Aorta (tissue), 5 donors: Measurements from ENCODE around the gene RASGEF1C. TPM values are rescaled to one million over a fixed set of nuclear protein-coding genes. Genes with fewer than 3 reads are reported as not detected.

Source experiments
- ATAC-seq: fragments of 200-7000 bp; cut with Tn5 transposase; one replicate; pipeline ENCODE4 v1.9.1; 2022; ENCODE audit warnings: moderate library complexity; ENCODE audit not compliant: low FRiP score
- DNase-seq, 2 donors: peaks; one replicate each; pipeline ENCODE4 v3.0.0-alpha.2; 2020
- H3K27ac ChIP-seq, 2 donors: one replicate each; pipeline ENCODE4 v1.5.1; 2013; ENCODE audit warnings: low read length in 2 of 2, mild to moderate bottlenecking in 2 of 2, moderate library complexity in 2 of 2, control low read depth in 1 of 2, inconsistent platforms in 1 of 2, low read depth in 1 of 2
- H3K27me3 ChIP-seq, 2 donors: one replicate each; pipeline ENCODE4 v1.6.1; 2013; ENCODE audit warnings: control low read depth in 1 of 2, low read length in 1 of 2, mild to moderate bottlenecking in 1 of 2, moderate library complexity in 1 of 2; ENCODE audit not compliant: insufficient read depth in 2 of 2, control insufficient read depth in 1 of 2
- H3K36me3 ChIP-seq, 2 donors: one replicate each; pipeline ENCODE4 v1.6.1; 2013; ENCODE audit warnings: control low read depth in 1 of 2, low read length in 1 of 2, mild to moderate bottlenecking in 1 of 2; ENCODE audit not compliant: insufficient read depth in 2 of 2, control insufficient read depth in 1 of 2
- H3K4me1 ChIP-seq, 2 donors: one replicate each; pipeline ENCODE4 v1.6.1; 2013; ENCODE audit warnings: low read length in 2 of 2, control low read depth in 1 of 2, mild to moderate bottlenecking in 1 of 2, moderate library complexity in 1 of 2; ENCODE audit not compliant: insufficient read depth in 2 of 2, control insufficient read depth in 1 of 2
- H3K4me3 ChIP-seq, 2 donors: one replicate each; pipeline ENCODE4 v1.5.1; 2013; ENCODE audit warnings: low read length in 2 of 2, control low read depth in 1 of 2, mild to moderate bottlenecking in 1 of 2
- H3K9me3 ChIP-seq: one replicate; pipeline ENCODE4 v1.6.1; 2013; ENCODE audit warnings: mild to moderate bottlenecking, low read length; ENCODE audit not compliant: control insufficient read depth
- WGBS, 2 donors: extraction: QIAGEN DNeasy Blood & Tissue Kit; methylation state at CpG; one replicate each; pipeline ENCODE4 v1.1.7; 2013; 5-methylcytosine and 5-hydroxymethylcytosine counted together
- intact Hi-C, 2 donors: fragments of 100-400 bp; cut with DNase I; formaldehyde crosslinking; loops; one replicate each; pipeline versions ENCODE4 v1.14.2 to v1.15.0; 2022
- polyA plus RNA-seq, 2 donors: library from polyadenylated mRNA; stranded (reverse); fragments of 200-250 nt; gene quantifications; one replicate each; pipeline ENCODE4 v1.2.3, GENCODE V29; 2013
- total RNA-seq, 2 donors: library from RNA; stranded (reverse); fragmentation: NEBNext Ultra II Directional; extraction: Animal tissue kit (Norgen Biotek cat#: 25700); gene quantifications; one replicate each; pipeline ENCODE4 v1.2.1, GENCODE V29; 2021
- donor health status: healthy with polysubstance abuse.
- donor health status: Bipolar disorder and iron deficiency.
- donor health status: DM: no; HTN: no; CAD: no.
- donor health status: DM: no; HTN: no; CAD: no.
- donor health status: DM: yes; HTN: yes; CAD: no.

RASGEF1C gene
- total and polyA plus RNA-seq, 4 donors, result 0.66 to 1.2 TPM; not detected in 2

GRCh38 chr5:180170810-180171567 is 38.0 kb downstream of the RASGEF1C start:
- intact Hi-C loops, result no loop called here
- no peaks in the 10 kb centered on the region for H3K4me1 ChIP-seq
- no peaks in the 10 kb centered on the region for H3K9me3 ChIP-seq
- WGBS, 2 donors, result 92% methylated on average over 19 of the region's 19 CpGs
- H3K36me3 ChIP-seq, result no peaks in the 10 kb centered on the region
- no peak for DNase-seq
- ATAC-seq, result no peak
- H3K27ac ChIP-seq, result no peak overlapping the region
- H3K4me3 ChIP-seq, result no peak overlapping the region
- no peaks in the 10 kb centered on the region for H3K27me3 ChIP-seq

GRCh38 chr5:180170106-180170809 is 38.8 kb downstream of the RASGEF1C start:
- Histone ChIP-seq H3K9me3 (no peaks in the 10 kb centered on the region), H3K27me3 (no peaks in the 10 kb centered on the region), H3K27ac (no peak overlapping the region), H3K4me1 (no peaks in the 10 kb centered on the region), H3K36me3 (no peaks in the 10 kb centered on the region), H3K4me3 (no peak overlapping the region)
- ATAC-seq (peak; percentile 19), DNase-seq (no peak)
- intact Hi-C loops, result no loop called here
- 56% methylated on average over 31 to 32 of the region's 32 CpGs for WGBS, 2 donors

- 61 to 65% methylated on average over 22 to 23 of the region's 23 CpGs for WGBS, 2 donors
- intact Hi-C loops, result no loop called here
Measured at GRCh38 chr5:180169248-180170105, 39.5 kb downstream of the RASGEF1C start.

GRCh38 chr5:180168758-180169157 is 40.3 kb downstream of the RASGEF1C start:
- H3K27me3 ChIP-seq, result no peaks in the 10 kb centered on the region
- no peak for DNase-seq
- no peaks in the 10 kb centered on the region for H3K4me1 ChIP-seq
- no peak overlapping the region for H3K4me3 ChIP-seq
- no peaks in the 10 kb centered on the region for H3K9me3 ChIP-seq
- ATAC-seq, result no peak
- no peak overlapping the region for H3K27ac ChIP-seq
- WGBS, 2 donors, result 75 to 80% methylated on average over 6 of the region's 6 CpGs
- H3K36me3 ChIP-seq, result no peaks in the 10 kb centered on the region
- intact Hi-C loops, result no loop called here

More at GRCh38 chr5:180169248-180170105, 39.5 kb downstream of the RASGEF1C start:
- H3K9me3 ChIP-seq, result no peaks in the 10 kb centered on the region
- DNase-seq (no peak), ATAC-seq (peak; percentile 12)
- no peak overlapping the region for H3K27ac ChIP-seq
- no peaks in the 10 kb centered on the region for H3K4me1 ChIP-seq
- no peaks in the 10 kb centered on the region for H3K36me3 ChIP-seq
- H3K4me3 ChIP-seq, result no peak overlapping the region
- H3K27me3 ChIP-seq, result no peaks in the 10 kb centered on the region

GRCh38 chr5:180166176-180166575 is 42.8 kb downstream of the RASGEF1C start:
- no peak overlapping the region for H3K27ac ChIP-seq
- no peaks in the 10 kb centered on the region for H3K4me1 ChIP-seq
- intact Hi-C loops, result no loop called here
- ATAC-seq (no peak), DNase-seq (no peak)
- no peaks in the 10 kb centered on the region for H3K36me3 ChIP-seq
- 56 to 65% methylated on average over 2 of the region's 2 CpGs for WGBS, 2 donors
- no peaks in the 10 kb centered on the region for H3K27me3 ChIP-seq
- no peak overlapping the region for H3K4me3 ChIP-seq
- H3K9me3 ChIP-seq, result peaks cover 2% of the 10 kb centered on the region

GRCh38 chr5:180162304-180162661 is 46.7 kb downstream of the RASGEF1C start:
- H3K27me3 ChIP-seq, result no peaks in the 10 kb centered on the region
- no peak for DNase-seq
- no peaks in the 10 kb centered on the region for H3K36me3 ChIP-seq
- H3K4me1 ChIP-seq, result no peaks in the 10 kb centered on the region
- H3K9me3 ChIP-seq, result peaks cover 2% of the 10 kb centered on the region
- no peak overlapping the region for H3K27ac ChIP-seq
- ATAC-seq, result no peak
- 78 to 83% methylated on average over 5 of the region's 5 CpGs for WGBS, 2 donors
- H3K4me3 ChIP-seq, result no peak overlapping the region
- intact Hi-C loops, result no loop called here

- intact Hi-C loops, result no loop called here
- no peak for ATAC-seq
Measured at GRCh38 chr5:180161420-180162303, 47.3 kb downstream of the RASGEF1C start.

GRCh38 chr5:180160789-180161188 is 48.2 kb downstream of the RASGEF1C start:
- no peak for ATAC-seq
- H3K4me1 ChIP-seq, result no peaks in the 10 kb centered on the region
- no peak overlapping the region for H3K27ac ChIP-seq
- intact Hi-C loops, result no loop called here
- 63 to 73% methylated on average over 9 of the region's 9 CpGs for WGBS, 2 donors
- H3K36me3 ChIP-seq, result no peaks in the 10 kb centered on the region
- H3K27me3 ChIP-seq, result no peaks in the 10 kb centered on the region
- no peak overlapping the region for H3K4me3 ChIP-seq
- DNase-seq, result peak in 1 of 2 donors; percentile 76
- H3K9me3 ChIP-seq, result peaks cover 2% of the 10 kb centered on the region

More at GRCh38 chr5:180161420-180162303, 47.3 kb downstream of the RASGEF1C start:
- H3K4me3 ChIP-seq, result no peak overlapping the region
- peak in 1 of 2 donors; percentile 70 for DNase-seq
- no peaks in the 10 kb centered on the region for H3K27me3 ChIP-seq
- H3K36me3 ChIP-seq, result no peaks in the 10 kb centered on the region
- 46 to 66% methylated on average over 37 to 39 of the region's 39 CpGs for WGBS, 2 donors
- H3K27ac ChIP-seq, result no peak overlapping the region
- no peaks in the 10 kb centered on the region for H3K4me1 ChIP-seq
- H3K9me3 ChIP-seq, result peaks cover 2% of the 10 kb centered on the region
